ENCODE results near the gene POGZ. TPM values are rescaled to one million over a fixed set of nuclear protein-coding genes. Genes with fewer than 3 reads are reported as not detected.

The POGZ gene
- total RNA-seq, 1 donor = 41.0 TPM

- peak overlapping the region; percentile 58 for H3K4me3 ChIP-seq (ENCODE audit: low read depth, low read length)
- TF ChIP-seq CTCF (IDR thresholded peaks at IDR 0.05; ENCODE audit: insufficient read depth, low read length) = no peak
- DNase-seq (ENCODE audit: low read depth) = peak; percentile 63
These were observed 13.8 kb upstream of the POGZ start for GRCh38 chr1:151472856-151473731.

GRCh38 chr1:151465026-151465425 is 5.7 kb upstream of the POGZ start:
- no peak for DNase-seq (ENCODE audit: low read depth)
- H3K4me3 ChIP-seq (ENCODE audit: low read depth, low read length) = no peak overlapping the region
- no peak for TF ChIP-seq CTCF (IDR thresholded peaks at IDR 0.05; ENCODE audit: insufficient read depth, low read length)

GRCh38 chr1:151461694-151462093 is 2.4 kb upstream of the POGZ start:
- TF ChIP-seq CTCF (IDR thresholded peaks at IDR 0.05; ENCODE audit: insufficient read depth, low read length) = no peak
- no peak overlapping the region for H3K4me3 ChIP-seq (ENCODE audit: low read depth, low read length)
- DNase-seq (ENCODE audit: low read depth) = no peak

GRCh38 chr1:151458802-151459330 is 428 bp downstream of the POGZ start:
- DNase-seq (ENCODE audit: low read depth) = peak; percentile 65
- H3K4me3 ChIP-seq (ENCODE audit: low read depth, low read length) = peak overlapping the region; percentile 78
- no peak for TF ChIP-seq CTCF (IDR thresholded peaks at IDR 0.05; ENCODE audit: insufficient read depth, low read length)

- peak overlapping the region; percentile 84 for H3K4me3 ChIP-seq (ENCODE audit: low read depth, low read length)
- DNase-seq (ENCODE audit: low read depth) = peak; percentile 92
- no peak for TF ChIP-seq CTCF (IDR thresholded peaks at IDR 0.05; ENCODE audit: insufficient read depth, low read length)
These were observed 1.1 kb downstream of the POGZ start for GRCh38 chr1:151457911-151458801.

- TF ChIP-seq CTCF (IDR thresholded peaks at IDR 0.05; ENCODE audit: insufficient read depth, low read length) = no peak
- DNase-seq (ENCODE audit: low read depth) = no peak
- H3K4me3 ChIP-seq (ENCODE audit: low read depth, low read length) = no peak overlapping the region
These were observed 3.3 kb downstream of the POGZ start for GRCh38 chr1:151455966-151456365.
